Keratinocyte (primary cell): ENCODE data around the gene PPP4R4. TPM values are rescaled to one million over a fixed set of nuclear protein-coding genes. Genes with fewer than 3 reads are reported as not detected.
"Not testable (repeated sequence)": the region's sequence is repeated elsewhere in the genome, so short reads cannot be mapped to it uniquely, and the experiment has no call there.

Experiments
- DNase-seq: peaks from one replicate; pipeline ENCODE4 v3.0.0-alpha.2; 2011; ENCODE audit warnings: low read depth, missing footprints, low spot score
- FAIRE-seq: peaks from 2 replicates; lab custom pipeline; 2011; peaks lifted over from hg19 to GRCh38; lab: Jason Lieb, UNC
- H2AFZ ChIP-seq: 2 replicates; pipeline ENCODE4 v1.6.0; 2012; ENCODE audit warnings: low read length, control low read depth, inconsistent platforms; ENCODE audit not compliant: control insufficient read depth
- H3K27ac ChIP-seq: 2 replicates; pipeline ENCODE4 v1.5.1; 2011; ENCODE audit warnings: low read length; ENCODE audit not compliant: control insufficient read depth, insufficient read depth
- H3K27me3 ChIP-seq: 3 replicates; pipeline ENCODE4 v1.6.0; 2011; ENCODE audit warnings: low read length; ENCODE audit not compliant: control insufficient read depth, insufficient read depth; ENCODE audit errors: extremely low read depth
- H3K36me3 ChIP-seq, 2 experiments: 2 replicates in 1 of 2; 3 replicates in 1 of 2; pipeline ENCODE4 v1.5.1; 2011; ENCODE audit warnings: low read length in 2 of 2, mild to moderate bottlenecking in 1 of 2; ENCODE audit not compliant: control insufficient read depth in 2 of 2, insufficient read depth in 2 of 2; ENCODE audit errors: extremely low read depth in 1 of 2
- H3K4me1 ChIP-seq: 3 replicates; pipeline ENCODE4 v1.5.1; 2011; ENCODE audit warnings: low read length; ENCODE audit not compliant: control insufficient read depth, insufficient read depth; ENCODE audit errors: extremely low read depth
- H3K4me2 ChIP-seq: 3 replicates; pipeline ENCODE4 v1.6.0; 2011; ENCODE audit warnings: low read depth, low read length; ENCODE audit not compliant: control insufficient read depth, insufficient read depth; ENCODE audit errors: extremely low read depth
- H3K4me3 ChIP-seq, 3 experiments: fragments of 200-600 bp in 1 of 3; sonication (generic) in 1 of 3; 2 replicates in 2 of 3; 3 replicates in 1 of 3; pipeline ENCODE4 v1.5.1; 2011 to 2016; ENCODE audit warnings: low read length in 3 of 3, mild to moderate bottlenecking in 3 of 3, control low read depth in 2 of 3, inconsistent platforms in 1 of 3, low read depth in 1 of 3, mixed read lengths in 1 of 3, mixed run types in 1 of 3, moderate library complexity in 1 of 3; ENCODE audit not compliant: control insufficient read depth in 2 of 3, insufficient read depth in 2 of 3; ENCODE audit errors: extremely low read depth in 1 of 3
- H3K79me2 ChIP-seq: 2 replicates; pipeline ENCODE4 v1.6.0; 2012; ENCODE audit warnings: low read length; ENCODE audit not compliant: control insufficient read depth, insufficient read depth
- H3K9ac ChIP-seq: 3 replicates; pipeline ENCODE4 v1.6.0; 2011; ENCODE audit warnings: low read length; ENCODE audit not compliant: control insufficient read depth, insufficient read depth; ENCODE audit errors: extremely low read depth
- H3K9me1 ChIP-seq: 3 replicates; pipeline ENCODE4 v1.6.0; 2011; ENCODE audit warnings: low read length; ENCODE audit not compliant: control insufficient read depth, insufficient read depth; ENCODE audit errors: extremely low read depth
- H3K9me3 ChIP-seq: 2 replicates; pipeline ENCODE4 v1.5.1; 2012; ENCODE audit warnings: low read depth, low read length; ENCODE audit not compliant: control insufficient read depth
- H4K20me1 ChIP-seq: 3 replicates; pipeline ENCODE4 v1.6.0; 2011; ENCODE audit warnings: low read length; ENCODE audit not compliant: control insufficient read depth, insufficient read depth; ENCODE audit errors: extremely low read depth
- CTCF ChIP-seq, 3 experiments: IDR thresholded peaks in 1 of 3; conservative IDR thresholded peaks in 1 of 3; optimal IDR thresholded peaks in 1 of 3; 2 replicates in 2 of 3; 3 replicates in 1 of 3; pipeline versions ENCODE3 to v1.5.1; 2011; ENCODE audit warnings: low read length in 3 of 3, mild to moderate bottlenecking in 3 of 3, moderate library complexity in 2 of 3, control low read depth in 1 of 3, inconsistent platforms in 1 of 3; ENCODE audit not compliant: insufficient read depth in 2 of 3; ENCODE audit errors: extremely low read depth in 1 of 3
- EZH2 ChIP-seq: IDR thresholded peaks from one replicate; pipeline ENCODE4 v1.6.1; 2012; ENCODE audit warnings: inconsistent platforms, mild to moderate bottlenecking, low read length, moderate library complexity
- dilution Hi-C: fragments of 300-500 bp; cut with MboI; formaldehyde crosslinking; loops from one replicate; pipeline ENCODE4 v1.7.0; 2020; ENCODE audit warnings: low sequenced_read_pairs; ENCODE audit not compliant: extremely low pct_ligation_motif_present
- polyA plus RNA-seq, 5 experiments: library from polyadenylated mRNA; depleted of rRNA in 3 of 5; stranded (reverse) in 3 of 5; stranded (forward) in 1 of 5; unstranded in 1 of 5; fragments of >200 nt; gene quantifications; 1 replicate in 1 of 5; 2 replicates in 3 of 5; 3 replicates in 1 of 5; pipeline versions ENCODE4 v1.2.1 to v1.2.3, GENCODE V29; 2011 to 2012; ENCODE audit warnings: missing spikeins in 2 of 5, low read depth in 1 of 5, low replicate concordance in 1 of 5

Gene PPP4R4
- polyA plus RNA-seq, 1 donor (not counting 4 experiments of a cell fraction or from before 2014, with no cell fraction given): 9.0 TPM

- H3K79me2 ChIP-seq, H3K4me2 ChIP-seq, H3K27me3 ChIP-seq, dilution Hi-C loops, FAIRE-seq, H4K20me1 ChIP-seq, H2AFZ ChIP-seq, H3K27ac ChIP-seq, H3K4me3 ChIP-seq, H3K9me3 ChIP-seq, H3K9me1 ChIP-seq, H3K4me1 ChIP-seq, DNase-seq, H3K9ac ChIP-seq, H3K36me3 ChIP-seq: not testable (repeated sequence)
These were observed 102.9 kb downstream of the PPP4R4 start for GRCh38 chr14:94276898-94277561.

- no peaks in the 10 kb centered on the region for H3K36me3 ChIP-seq
- H3K9me1 ChIP-seq: no peaks in the 10 kb centered on the region
- H3K27me3 ChIP-seq: no peaks in the 10 kb centered on the region
- H3K4me2 ChIP-seq: no peak overlapping the region
- DNase-seq (no peak), FAIRE-seq (no peak)
- no peak overlapping the region for H3K9ac ChIP-seq
- H2AFZ ChIP-seq: no peak overlapping the region
- no peaks in the 10 kb centered on the region for H3K79me2 ChIP-seq
- H3K27ac ChIP-seq: no peak overlapping the region
- TF ChIP-seq EZH2 (no peak), CTCF (optimal IDR thresholded peaks at IDR 0.05 in 1 of 3, IDR thresholded peaks at IDR 0.05 in 1 of 3, conservative IDR thresholded peaks at IDR 0.05 in 1 of 3; ENCODE audit: extremely low read depth in 1 of 3, insufficient read depth in 2 of 3, low read length in 3 of 3) (no peak)
- no peak overlapping the region for H3K4me3 ChIP-seq
- no peaks in the 10 kb centered on the region for H3K9me3 ChIP-seq
- H3K4me1 ChIP-seq: no peaks in the 10 kb centered on the region
- dilution Hi-C loops: no loop called here
- no peaks in the 10 kb centered on the region for H4K20me1 ChIP-seq
These were observed 104.6 kb downstream of the PPP4R4 start for GRCh38 chr14:94278731-94279130.
